ENCODE results near the gene SCAF4. TPM values are rescaled to one million over a fixed set of nuclear protein-coding genes. Genes with fewer than 3 reads are reported as not detected.
"Not testable (repeated sequence)": the region's sequence is repeated elsewhere in the genome, so short reads cannot be mapped to it uniquely, and the experiment has no call there.

Gene SCAF4
- total RNA-seq, 4 donors from 2014 or later, result 12.1 to 18.8 (median 15.2) TPM

GRCh38 chr21:31634993-31635392, 96.9 kb downstream of the SCAF4 start:
- Histone ChIP-seq H3K4me3 (no peak overlapping the region), H3K27ac (replicated peaks in 1 of 4) (no peak overlapping the region), H3K9me3 (peaks cover 0 to 8% (median 0%) of the 10 kb centered on the region in 4 donors), H3K36me3 (no peaks in the 10 kb centered on the region), H3K27me3 (no peaks in the 10 kb centered on the region), H3K4me1 (peaks cover 0 to 6% (median 3%) of the 10 kb centered on the region in 4 donors)
- 93% methylated on average over 3 of the region's 3 CpGs for WGBS
- TF ChIP-seq CTCF (IDR thresholded peaks at IDR 0.05), result no peak
- no peak for TF ChIP-seq EP300 (IDR thresholded peaks at IDR 0.05)
- TF ChIP-seq POLR2AphosphoS5 (IDR thresholded peaks at IDR 0.05), result no peak
- TF ChIP-seq POLR2A (IDR thresholded peaks at IDR 0.05; ENCODE audit: low read depth), result no peak
- intact Hi-C loops (cut with DNase I), result no loop called here
- no peak for DNase-seq (ENCODE audit: extremely low spot score)

- H3K4me3 ChIP-seq; H3K4me1 ChIP-seq; H3K36me3 ChIP-seq; intact Hi-C loops (cut with DNase I); H3K27me3 ChIP-seq; H3K27ac ChIP-seq (replicated peaks in 1 of 4); H3K9me3 ChIP-seq; DNase-seq (ENCODE audit: extremely low spot score): not testable (repeated sequence)
- WGBS, result 97% methylated on average over 6 of the region's 6 CpGs
Measured at GRCh38 chr21:31631881-31632280, 100.0 kb downstream of the SCAF4 start.

GRCh38 chr21:31629972-31630711, 101.8 kb downstream of the SCAF4 start:
- Histone ChIP-seq H3K9me3 (no peaks in the 10 kb centered on the region), H3K27me3 (no peaks in the 10 kb centered on the region), H3K36me3 (no peaks in the 10 kb centered on the region), H3K4me3 (no peak overlapping the region), H3K4me1 (peaks cover 0 to 9% (median 3%) of the 10 kb centered on the region in 4 donors), H3K27ac (replicated peaks in 1 of 4) (no peak overlapping the region)
- intact Hi-C loops (cut with DNase I), result no loop called here
- TF ChIP-seq EP300 (IDR thresholded peaks at IDR 0.05) (no peak), POLR2AphosphoS5 (IDR thresholded peaks at IDR 0.05) (no peak), CTCF (IDR thresholded peaks at IDR 0.05) (no peak), POLR2A (IDR thresholded peaks at IDR 0.05; ENCODE audit: low read depth) (no peak)
- 44% methylated on average over 8 of the region's 8 CpGs for WGBS
- no peak for DNase-seq (ENCODE audit: extremely low spot score)

- peaks cover 0 to 4% (median under 1%) of the 10 kb centered on the region in 4 donors for H3K4me1 ChIP-seq
- TF ChIP-seq POLR2A (IDR thresholded peaks at IDR 0.05; ENCODE audit: low read depth) (no peak), EP300 (IDR thresholded peaks at IDR 0.05) (no peak), CTCF (IDR thresholded peaks at IDR 0.05) (no peak), POLR2AphosphoS5 (IDR thresholded peaks at IDR 0.05) (no peak)
- WGBS, result 88% methylated on average over 11 of the region's 11 CpGs
- DNase-seq (ENCODE audit: extremely low spot score), result no peak
- no peaks in the 10 kb centered on the region for H3K9me3 ChIP-seq
- H3K27me3 ChIP-seq, result no peaks in the 10 kb centered on the region
- no peak overlapping the region for H3K27ac ChIP-seq (replicated peaks in 1 of 4)
- intact Hi-C loops (cut with DNase I), result no loop called here
- no peaks in the 10 kb centered on the region for H3K36me3 ChIP-seq
- H3K4me3 ChIP-seq, result no peak overlapping the region
Measured at GRCh38 chr21:31624961-31625491, 106.9 kb downstream of the SCAF4 start.

GRCh38 chr21:31624181-31624580, 107.7 kb downstream of the SCAF4 start:
- no peaks in the 10 kb centered on the region for H3K27me3 ChIP-seq
- intact Hi-C loops (cut with DNase I), result no loop called here
- no peaks in the 10 kb centered on the region for H3K36me3 ChIP-seq
- 80% methylated on average over 3 of the region's 3 CpGs for WGBS
- no peak for TF ChIP-seq POLR2AphosphoS5 (IDR thresholded peaks at IDR 0.05)
- no peak for TF ChIP-seq CTCF (IDR thresholded peaks at IDR 0.05)
- TF ChIP-seq POLR2A (IDR thresholded peaks at IDR 0.05; ENCODE audit: low read depth), result no peak
- no peak for TF ChIP-seq EP300 (IDR thresholded peaks at IDR 0.05)
- H3K4me3 ChIP-seq, result no peak overlapping the region
- peaks cover 0 to 1% (median under 1%) of the 10 kb centered on the region in 4 donors for H3K9me3 ChIP-seq
- H3K27ac ChIP-seq (replicated peaks in 1 of 4), result no peak overlapping the region
- H3K4me1 ChIP-seq, result no peaks in the 10 kb centered on the region
- DNase-seq (ENCODE audit: extremely low spot score), result no peak

Measured in esophagus muscularis mucosa (tissue), 4 donors.